Right atrium auricular region (tissue), 2 donors: ENCODE results near the gene SAMD3. TPM values are rescaled to one million over a fixed set of nuclear protein-coding genes. Genes with fewer than 3 reads are reported as not detected.

ENCODE experiments used
- DNase-seq: peaks from one replicate; pipeline ENCODE4 v3.0.0-alpha.2; 2019; ENCODE audit warnings: low spot score
- H3K27ac ChIP-seq, 2 donors: fragments of 200-600 bp; sonication (generic); 1 replicate in 1 of 2; 2 replicates in 1 of 2; pipeline ENCODE4 v1.5.1; 2016 to 2019
- H3K27me3 ChIP-seq, 2 donors: fragments of 200-600 bp; sonication (generic); one replicate each; pipeline versions ENCODE4 v1.5.1 to v1.6.0; 2017 to 2019
- H3K36me3 ChIP-seq: fragments of 200-600 bp; sonication (generic); one replicate; pipeline ENCODE4 v1.5.1; 2016
- H3K4me1 ChIP-seq, 2 donors: fragments of 200-600 bp; sonication (generic); one replicate each; pipeline versions ENCODE4 v1.5.1 to v1.6.0; 2017 to 2019
- H3K4me3 ChIP-seq, 2 donors: fragments of 200-600 bp; sonication (generic); 1 replicate in 1 of 2; 2 replicates in 1 of 2; pipeline ENCODE4 v1.5.1; 2017 to 2019; ENCODE audit warnings: mild to moderate bottlenecking in 1 of 2, moderate library complexity in 1 of 2
- H3K9me3 ChIP-seq, 2 donors: fragments of 200-600 bp; sonication (generic); one replicate each; pipeline ENCODE4 v1.5.1; 2019
- total RNA-seq, 2 donors: library from RNA; depleted of rRNA; stranded (reverse); fragments of >200 nt; gene quantifications; one replicate each; pipeline ENCODE4 v1.1.0, GENCODE V29; 2016
- TF ChIP-seq, protein P1 (sequence below), 2 donors: fragments of 200-600 bp; sonication (generic); IDR thresholded peaks; one replicate each; pipeline ENCODE4 v1.5.1; 2019; ENCODE audit warnings: antibody characterized with exemption in 2 of 2

The SAMD3 gene
- total RNA-seq, 2 donors from 2014 or later, result 0.67 TPM; not detected in 1

- H3K27ac ChIP-seq, result no peak overlapping the region
- no peaks in the 10 kb centered on the region for H3K36me3 ChIP-seq
- H3K9me3 ChIP-seq, result no peaks in the 10 kb centered on the region
- no peak for DNase-seq
- TF ChIP-seq, protein P1, sequence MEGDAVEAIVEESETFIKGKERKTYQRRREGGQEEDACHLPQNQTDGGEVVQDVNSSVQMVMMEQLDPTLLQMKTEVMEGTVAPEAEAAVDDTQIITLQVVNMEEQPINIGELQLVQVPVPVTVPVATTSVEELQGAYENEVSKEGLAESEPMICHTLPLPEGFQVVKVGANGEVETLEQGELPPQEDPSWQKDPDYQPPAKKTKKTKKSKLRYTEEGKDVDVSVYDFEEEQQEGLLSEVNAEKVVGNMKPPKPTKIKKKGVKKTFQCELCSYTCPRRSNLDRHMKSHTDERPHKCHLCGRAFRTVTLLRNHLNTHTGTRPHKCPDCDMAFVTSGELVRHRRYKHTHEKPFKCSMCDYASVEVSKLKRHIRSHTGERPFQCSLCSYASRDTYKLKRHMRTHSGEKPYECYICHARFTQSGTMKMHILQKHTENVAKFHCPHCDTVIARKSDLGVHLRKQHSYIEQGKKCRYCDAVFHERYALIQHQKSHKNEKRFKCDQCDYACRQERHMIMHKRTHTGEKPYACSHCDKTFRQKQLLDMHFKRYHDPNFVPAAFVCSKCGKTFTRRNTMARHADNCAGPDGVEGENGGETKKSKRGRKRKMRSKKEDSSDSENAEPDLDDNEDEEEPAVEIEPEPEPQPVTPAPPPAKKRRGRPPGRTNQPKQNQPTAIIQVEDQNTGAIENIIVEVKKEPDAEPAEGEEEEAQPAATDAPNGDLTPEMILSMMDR (IDR thresholded peaks at IDR 0.05), result no peak
- H3K4me1 ChIP-seq, result no peaks in the 10 kb centered on the region
- H3K4me3 ChIP-seq, result no peak overlapping the region
- H3K27me3 ChIP-seq, result no peaks in the 10 kb centered on the region
Observed at GRCh38 chr6:130259140-130259539, 36.4 kb upstream of the SAMD3 start.

DNA sequence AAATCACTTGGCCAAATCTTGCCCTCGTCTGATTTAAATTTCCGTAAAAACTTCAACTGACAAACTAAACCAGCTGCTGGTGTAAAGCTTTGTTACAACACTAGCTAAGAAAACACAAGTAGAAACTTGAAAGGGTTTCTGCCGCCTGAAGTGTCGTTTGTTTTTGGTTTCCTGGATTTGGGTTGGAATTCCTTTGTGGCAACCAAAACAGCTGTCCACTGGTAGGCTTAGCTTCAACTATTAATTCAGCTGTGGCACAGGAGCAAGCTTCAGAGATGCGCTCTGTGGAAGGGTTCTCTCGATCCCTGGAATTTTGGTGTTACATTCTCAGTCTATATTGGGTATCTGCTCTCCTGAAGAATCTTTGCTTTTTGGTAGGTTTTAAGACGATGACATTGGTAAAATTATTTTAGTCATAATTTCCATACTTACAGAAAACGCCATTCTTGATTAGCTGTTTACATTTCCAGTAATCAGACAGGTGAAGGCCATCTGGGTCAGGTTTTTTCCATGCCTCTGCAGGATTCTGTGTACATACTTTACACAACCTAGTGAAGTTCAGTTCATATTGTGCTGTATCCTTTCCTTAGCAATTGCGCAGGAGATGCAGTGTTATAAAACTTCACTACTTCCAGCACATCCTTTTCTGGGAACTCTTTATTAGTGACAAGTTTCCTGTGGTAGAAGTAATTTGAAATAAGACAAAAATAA is 29.9 kb upstream of the SAMD3 start:
- DNase-seq, result no peak
- H3K9me3 ChIP-seq, result no peaks in the 10 kb centered on the region

GRCh38 chr6:130245267-130245666 is 22.5 kb upstream of the SAMD3 start:
- Histone ChIP-seq H3K9me3 (no peaks in the 10 kb centered on the region), H3K4me3 (no peak overlapping the region), H3K27ac (no peak overlapping the region), H3K4me1 (no peaks in the 10 kb centered on the region), H3K27me3 (no peaks in the 10 kb centered on the region), H3K36me3 (no peaks in the 10 kb centered on the region)
- no peak for DNase-seq
- TF ChIP-seq, protein P1 (IDR thresholded peaks at IDR 0.05), result no peak

More for the DNA sequence above, 29.9 kb upstream of the SAMD3 start:
- Histone ChIP-seq H3K27me3 (no peaks in the 10 kb centered on the region), H3K4me1 (no peaks in the 10 kb centered on the region), H3K27ac (no peak overlapping the region), H3K36me3 (no peaks in the 10 kb centered on the region), H3K4me3 (no peak overlapping the region)
- TF ChIP-seq, protein P1 (IDR thresholded peaks at IDR 0.05), result no peak

- Histone ChIP-seq H3K27me3 (no peaks in the 10 kb centered on the region), H3K4me1 (no peaks in the 10 kb centered on the region), H3K9me3 (no peaks in the 10 kb centered on the region), H3K36me3 (no peaks in the 10 kb centered on the region), H3K4me3 (no peak overlapping the region), H3K27ac (no peak overlapping the region)
- TF ChIP-seq, protein P1 (IDR thresholded peaks at IDR 0.05), result no peak
- no peak for DNase-seq
Observed at GRCh38 chr6:130244728-130245127, 22.0 kb upstream of the SAMD3 start.

DNA sequence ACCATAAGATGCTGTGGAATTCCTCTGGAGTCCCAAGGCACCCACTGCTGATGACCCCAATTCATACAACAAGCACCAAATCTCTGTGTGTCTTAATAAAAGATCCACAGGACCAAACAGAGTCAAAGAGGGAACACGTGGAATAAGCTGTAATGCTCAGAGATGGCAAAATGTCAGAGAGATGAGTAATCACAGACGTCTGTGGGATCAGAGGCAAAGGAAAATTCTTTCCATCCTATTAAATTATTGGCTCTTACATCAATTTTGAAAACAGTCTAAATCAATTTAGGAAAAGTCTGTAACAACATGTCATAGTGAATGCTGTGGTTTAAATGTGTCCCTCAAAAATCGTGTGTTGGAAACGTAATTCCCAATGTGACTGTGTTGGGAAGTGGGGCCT is 17.5 kb upstream of the SAMD3 start:
- Histone ChIP-seq H3K36me3 (no peaks in the 10 kb centered on the region), H3K27ac (no peak overlapping the region), H3K9me3 (no peaks in the 10 kb centered on the region), H3K4me1 (no peaks in the 10 kb centered on the region), H3K4me3 (no peak overlapping the region), H3K27me3 (no peaks in the 10 kb centered on the region)
- TF ChIP-seq, protein P1 (IDR thresholded peaks at IDR 0.05), result no peak
- DNase-seq, result no peak

DNA sequence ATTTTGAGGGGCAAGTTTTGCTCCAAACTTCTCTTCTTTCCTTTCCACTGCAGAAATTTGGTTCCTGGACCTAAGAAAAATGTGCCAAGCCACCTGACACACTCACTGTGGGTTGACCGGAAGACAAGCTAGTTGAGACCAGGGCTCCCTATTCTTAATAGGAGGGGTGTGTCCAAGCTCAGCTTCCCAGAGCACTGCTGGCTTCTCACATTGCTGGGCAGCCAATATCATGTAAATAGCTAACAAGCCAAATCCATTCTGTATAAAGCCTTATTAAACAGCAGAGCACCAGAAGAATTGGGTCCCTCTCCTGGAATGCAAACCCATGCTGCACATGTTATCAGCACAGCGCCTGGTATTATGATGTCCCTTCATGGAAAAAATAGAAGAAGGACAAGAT is 17.0 kb upstream of the SAMD3 start:
- Histone ChIP-seq H3K36me3 (no peaks in the 10 kb centered on the region), H3K4me3 (no peak overlapping the region), H3K9me3 (no peaks in the 10 kb centered on the region), H3K4me1 (no peaks in the 10 kb centered on the region), H3K27ac (no peak overlapping the region), H3K27me3 (no peaks in the 10 kb centered on the region)
- TF ChIP-seq, protein P1 (IDR thresholded peaks at IDR 0.05), result no peak
- no peak for DNase-seq
